Activated CD8-positive, alpha-beta memory T cell treated with anti-CD3 and anti-CD28 coated beads for 36 hours (primary cell): ENCODE data around the gene METTL9. TPM values are rescaled to one million over a fixed set of nuclear protein-coding genes. Genes with fewer than 3 reads are reported as not detected.
"Not testable (repeated sequence)": the region's sequence is repeated elsewhere in the genome, so short reads cannot be mapped to it uniquely, and the experiment has no call there.

Source experiments
- CTCF ChIA-PET: fragments of 350-600 bp; sonication (Branson Sonifier 250); formaldehyde crosslinking; loops from one replicate; lab custom pipeline; 2021; ENCODE audit warnings: antibody characterized with exemption; lab: Charles Lee
- POLR2A ChIA-PET: fragments of 350-600 bp; sonication (Branson Sonifier 250); formaldehyde crosslinking; loops from one replicate; lab custom pipeline; 2021; ENCODE audit warnings: antibody characterized with exemption; lab: Charles Lee
- total RNA-seq, 2 experiments: library from RNA; stranded (reverse); gene quantifications; one replicate each; pipeline ENCODE4 v1.2.3, GENCODE V29; 2021

METTL9 gene
- 10 to 100 TPM; 79.9 to 80.2 TPM for total RNA-seq

GRCh38 chr16:21599122-21600030 is at the start of gene METTL9:
METTL9 (plus strand) TSS chr16:21599577; CDS start chr16:21599734, 157 bp downstream.
- CTCF ChIA-PET = no interaction called here
- POLR2A ChIA-PET = interaction anchor here (0.6 kb wide), 1 partner anchor 22 kb away, joined by 5 read pairs; no protein-coding TSS in a partner anchor

DNA sequence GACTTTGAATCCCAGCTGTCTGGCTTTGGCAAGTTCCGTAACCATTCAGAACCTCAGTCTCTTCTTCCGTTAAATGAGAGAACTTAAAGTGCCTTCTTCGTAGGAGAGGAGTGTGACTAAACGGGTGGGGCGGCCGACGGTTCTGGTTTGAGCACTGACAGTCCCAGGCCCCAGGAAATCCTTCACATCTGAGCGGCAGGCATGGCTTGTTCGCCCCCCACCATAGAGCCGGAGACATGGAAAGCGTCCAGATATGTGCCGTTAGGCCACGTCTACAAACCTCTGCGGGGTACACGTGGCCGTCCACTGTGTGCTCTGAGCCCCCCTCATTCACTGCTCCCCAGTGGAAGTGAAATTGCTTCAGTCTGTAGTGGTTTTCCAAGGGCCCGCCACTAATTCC is 49.4 kb upstream of the METTL9 start:
- POLR2A ChIA-PET, CTCF ChIA-PET: not testable (repeated sequence)

GRCh38 chr16:21550435-21550834 is 48.9 kb upstream of the METTL9 start:
- POLR2A ChIA-PET, CTCF ChIA-PET: not testable (repeated sequence)

DNA sequence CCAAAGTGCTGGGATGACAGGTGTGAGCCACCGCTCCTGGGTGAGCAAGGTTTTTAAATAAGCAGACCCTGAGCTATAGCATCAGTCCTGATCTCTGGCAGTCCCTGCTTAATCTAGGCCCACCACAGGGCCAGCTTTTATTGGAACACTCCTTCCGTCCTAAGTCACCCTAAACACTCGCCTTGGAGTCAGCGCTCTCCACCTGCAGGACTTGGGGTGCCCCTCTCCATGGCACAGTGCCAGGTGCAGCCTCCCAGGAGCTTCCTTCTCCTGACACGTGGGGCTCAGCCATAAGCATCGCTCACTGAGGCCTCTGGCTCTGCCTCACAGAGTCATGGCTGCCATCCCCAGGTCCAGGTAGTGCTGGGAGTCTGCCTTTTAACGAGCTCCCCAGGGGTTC is 48.3 kb upstream of the METTL9 start:
- CTCF ChIA-PET, POLR2A ChIA-PET: not testable (repeated sequence)

DNA sequence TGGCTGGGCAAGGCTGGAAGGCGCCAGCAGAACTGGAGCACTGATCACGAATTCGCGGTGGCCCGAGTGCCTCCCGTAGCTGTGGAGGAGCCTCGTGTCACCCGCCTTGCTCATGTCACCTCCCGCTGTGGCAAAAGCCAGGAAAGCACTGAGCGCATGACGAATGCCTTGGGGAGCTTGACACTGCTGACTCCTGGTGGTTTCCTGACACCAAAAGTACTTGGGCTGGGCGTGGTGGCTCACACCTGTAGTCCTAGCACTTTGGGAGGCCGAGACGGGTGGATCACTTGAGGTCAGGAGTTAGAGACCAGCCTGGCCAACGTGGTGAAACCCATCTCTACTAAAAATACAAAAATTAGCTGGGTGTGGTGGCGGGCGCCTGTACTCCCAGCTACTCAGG is 47.8 kb upstream of the METTL9 start:
- CTCF ChIA-PET, POLR2A ChIA-PET: not testable (repeated sequence)

GRCh38 chr16:21553481-21554296 is 45.7 kb upstream of the METTL9 start:
- CTCF ChIA-PET = interaction anchor here (0.7 to 1.8 kb wide), 5 partner anchors 27 to 1596 kb away, joined by 3 to 7 read pairs (median 4); partner anchors contain the start of gene LDAF1
- POLR2A ChIA-PET = interaction anchor here (1.0 kb wide), 1 partner anchor 34 kb away, joined by 3 read pairs; no protein-coding TSS in a partner anchor

- ChIA-PET POLR2A (no interaction called here), CTCF (interaction anchor here (0.7 kb wide), 2 partner anchors 14 to 396 kb away, joined by 4 read pairs; partner anchors contain the start of gene LDAF1)
Measured at GRCh38 chr16:21554795-21555585, 44.4 kb upstream of the METTL9 start.

DNA sequence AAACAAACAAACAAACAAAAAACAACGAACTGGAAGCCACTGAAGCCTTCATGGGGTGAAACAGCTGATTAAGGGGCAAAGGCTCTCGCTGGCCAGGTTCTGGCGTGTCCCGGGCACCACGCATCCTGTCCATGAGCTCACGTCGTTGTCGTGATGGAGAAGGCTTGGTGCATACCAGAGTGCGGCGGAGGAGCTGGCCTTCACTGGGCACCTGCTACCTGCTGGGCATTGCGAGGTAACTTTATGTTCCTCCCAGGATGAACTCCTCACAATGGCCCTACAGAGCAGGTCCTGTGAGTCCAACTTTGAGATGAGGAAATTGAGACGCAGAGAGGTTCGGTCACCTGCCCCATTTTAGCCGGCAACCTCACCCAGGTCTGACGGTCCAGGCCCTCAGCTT is 43.8 kb upstream of the METTL9 start:
- POLR2A ChIA-PET = not testable (repeated sequence)
- CTCF ChIA-PET = interaction anchor here (0.7 kb wide), 1 partner anchor 13 kb away, joined by 4 read pairs; no protein-coding TSS in a partner anchor

DNA sequence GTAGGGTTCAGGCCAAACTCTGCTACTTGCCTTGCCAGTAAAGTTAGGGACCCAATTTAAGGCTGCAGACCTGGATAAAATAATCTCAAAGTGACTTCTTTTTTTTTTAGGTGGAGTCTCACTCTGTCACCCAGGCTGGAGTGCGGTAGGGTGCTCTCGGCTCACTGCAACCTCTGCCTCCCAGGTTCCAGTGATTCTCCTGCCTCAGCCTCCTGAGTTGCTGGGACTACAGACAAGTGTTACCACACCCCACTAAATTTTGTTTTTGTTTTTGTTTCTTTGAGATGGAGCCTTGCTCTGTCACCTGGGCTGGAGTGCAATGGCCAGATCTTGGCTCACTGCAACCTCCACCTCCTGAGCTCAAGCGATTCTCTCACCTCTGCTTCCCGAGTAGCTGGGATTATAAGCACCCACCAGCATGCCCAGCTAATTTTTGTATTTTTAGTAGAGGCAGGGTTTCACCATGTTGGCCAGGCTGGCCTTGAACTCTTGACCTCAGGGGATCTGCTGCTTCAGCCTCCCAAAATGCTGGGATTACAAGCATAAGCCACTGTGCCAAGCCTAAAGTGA is 43.3 kb upstream of the METTL9 start:
- CTCF ChIA-PET, POLR2A ChIA-PET: not testable (repeated sequence)

GRCh38 chr16:21556651-21557241 is 42.6 kb upstream of the METTL9 start:
- POLR2A ChIA-PET, CTCF ChIA-PET: not testable (repeated sequence)

- ChIA-PET POLR2A (no interaction called here), CTCF (no interaction called here)
Measured at GRCh38 chr16:21560462-21560861, 38.9 kb upstream of the METTL9 start.

- ChIA-PET CTCF (interaction anchor here (1.0 kb wide), 1 partner anchor 121 kb away, joined by 3 read pairs; no protein-coding TSS in a partner anchor), POLR2A (no interaction called here)
Measured at GRCh38 chr16:21563676-21564075, 35.7 kb upstream of the METTL9 start.

- POLR2A ChIA-PET = not testable (repeated sequence)
- CTCF ChIA-PET = interaction anchor here (1.0 kb wide), 1 partner anchor 120 kb away, joined by 3 read pairs; no protein-coding TSS in a partner anchor
Measured at GRCh38 chr16:21564367-21564766, 35.0 kb upstream of the METTL9 start.

GRCh38 chr16:21565507-21565860 is 33.9 kb upstream of the METTL9 start:
- ChIA-PET CTCF (interaction anchor here (0.6 kb wide), 1 partner anchor 75 kb away, joined by 3 read pairs; no protein-coding TSS in a partner anchor), POLR2A (no interaction called here)

DNA sequence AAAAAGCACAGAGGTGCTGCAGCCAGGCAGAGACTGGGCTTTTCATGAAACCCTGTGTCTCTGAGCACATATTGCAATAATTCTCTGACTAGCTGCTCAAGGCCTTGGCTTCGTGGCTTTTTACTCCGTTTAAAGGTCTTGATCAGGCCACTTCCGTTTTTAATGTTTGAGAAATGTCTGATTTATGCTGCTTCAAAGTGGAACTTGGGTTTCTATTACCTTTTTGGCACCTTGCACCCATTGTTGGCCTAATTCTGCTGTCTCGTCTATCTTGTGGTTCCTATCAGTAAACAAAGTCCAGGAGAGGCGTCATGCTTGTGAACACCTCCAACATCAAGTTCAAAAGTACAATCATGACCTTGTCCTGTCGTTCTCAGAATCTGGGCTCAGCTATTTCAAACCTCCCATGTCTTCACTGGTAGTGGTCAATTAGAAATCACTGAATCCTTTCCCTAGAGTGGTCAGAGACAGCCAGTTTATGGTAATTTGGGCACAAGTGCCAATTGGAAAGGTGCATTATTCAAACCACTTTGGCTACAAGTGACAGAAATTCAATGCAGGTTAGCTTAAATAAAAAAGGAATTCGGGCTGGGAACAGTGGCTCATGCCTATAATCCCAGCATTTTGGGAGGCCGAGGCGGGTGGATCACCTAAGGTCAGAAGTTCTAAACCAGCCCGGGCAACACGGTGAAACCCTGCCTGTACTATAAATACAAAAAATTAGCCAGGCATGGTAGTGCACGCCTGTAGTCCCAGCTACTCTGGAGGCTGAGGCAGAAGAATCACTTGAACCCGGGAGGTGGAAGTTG is 33.3 kb upstream of the METTL9 start:
- CTCF ChIA-PET = interaction anchor here (0.6 kb wide), 1 partner anchor 75 kb away, joined by 3 read pairs; no protein-coding TSS in a partner anchor
- POLR2A ChIA-PET = no interaction called here

- POLR2A ChIA-PET = no interaction called here
Measured at GRCh38 chr16:21566891-21567414, 32.4 kb upstream of the METTL9 start.

GRCh38 chr16:21567496-21567895 is 31.9 kb upstream of the METTL9 start:
- CTCF ChIA-PET, POLR2A ChIA-PET: not testable (repeated sequence)

More at GRCh38 chr16:21566891-21567414, 32.4 kb upstream of the METTL9 start:
- CTCF ChIA-PET = no interaction called here
